ENCODE results near the gene LST1.

LST1 gene

GRCh38 chr6:31609519-31610406 is 23.7 kb downstream of the LST1 start:
- no peaks in the 10 kb centered on the region for H3K36me3 ChIP-seq (ENCODE audit: low read depth)
- DNase-seq (ENCODE audit: low spot score), result no peak
- no peak overlapping the region for H3K27ac ChIP-seq (ENCODE audit: poor library complexity, severe bottlenecking)
- H3K27me3 ChIP-seq (ENCODE audit: insufficient read depth, poor library complexity, severe bottlenecking), result no peaks in the 10 kb centered on the region
- H3K9me3 ChIP-seq (ENCODE audit: severe bottlenecking), result no peaks in the 10 kb centered on the region
- H3K4me3 ChIP-seq (ENCODE audit: severe bottlenecking), result no peak overlapping the region
- H3K4me1 ChIP-seq (ENCODE audit: insufficient read depth, poor library complexity, severe bottlenecking), result no peaks in the 10 kb centered on the region
- ATAC-seq (ENCODE audit: low read depth), result no peak
- no peak for TF ChIP-seq CTCF (IDR thresholded peaks at IDR 0.05; ENCODE audit: poor library complexity, severe bottlenecking)

GRCh38 chr6:31610968-31611367 is 24.9 kb downstream of the LST1 start:
- Histone ChIP-seq H3K27me3 (ENCODE audit: insufficient read depth, poor library complexity, severe bottlenecking) (no peaks in the 10 kb centered on the region), H3K9me3 (ENCODE audit: severe bottlenecking) (no peaks in the 10 kb centered on the region), H3K27ac (ENCODE audit: poor library complexity, severe bottlenecking) (no peak overlapping the region), H3K4me3 (ENCODE audit: severe bottlenecking) (no peak overlapping the region), H3K36me3 (ENCODE audit: low read depth) (no peaks in the 10 kb centered on the region), H3K4me1 (ENCODE audit: insufficient read depth, poor library complexity, severe bottlenecking) (no peaks in the 10 kb centered on the region)
- TF ChIP-seq CTCF (IDR thresholded peaks at IDR 0.05; ENCODE audit: poor library complexity, severe bottlenecking), result no peak
- ATAC-seq (ENCODE audit: low read depth) (no peak), DNase-seq (ENCODE audit: low spot score) (no peak)

DNA sequence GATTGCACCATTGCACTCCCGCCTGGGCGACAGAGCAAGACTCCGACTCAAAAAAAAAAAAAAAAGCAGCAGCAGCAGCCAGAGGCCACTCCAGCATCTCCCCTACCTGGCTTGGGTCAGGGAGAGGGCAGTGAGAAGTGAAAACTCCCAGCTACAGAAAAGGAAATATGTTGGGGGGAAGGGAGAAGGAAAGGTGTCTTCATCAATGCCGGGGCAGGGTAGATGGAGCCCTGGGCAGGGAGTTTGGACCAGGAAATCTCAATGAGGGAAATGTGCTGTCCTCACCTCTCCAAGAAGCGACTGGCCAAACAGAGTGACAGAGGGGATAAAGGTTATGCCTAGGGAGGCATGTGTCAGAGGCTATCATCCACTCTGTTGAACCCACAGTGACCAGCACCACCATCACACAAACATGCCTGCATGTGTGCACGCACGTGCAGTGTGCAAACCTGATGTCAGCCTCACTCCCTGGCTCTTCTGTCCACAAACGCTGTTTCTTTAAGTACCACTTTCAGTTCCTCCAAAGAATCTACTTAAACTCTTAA is 28.1 kb downstream of the LST1 start:
- ATAC-seq (ENCODE audit: low read depth) (no peak), DNase-seq (ENCODE audit: low spot score) (no peak)
- no peaks in the 10 kb centered on the region for H3K36me3 ChIP-seq (ENCODE audit: low read depth)
- H3K4me1 ChIP-seq (ENCODE audit: insufficient read depth, poor library complexity, severe bottlenecking), result no peaks in the 10 kb centered on the region
- H3K4me3 ChIP-seq (ENCODE audit: severe bottlenecking), result no peak overlapping the region
- H3K27me3 ChIP-seq (ENCODE audit: insufficient read depth, poor library complexity, severe bottlenecking), result no peaks in the 10 kb centered on the region
- no peaks in the 10 kb centered on the region for H3K9me3 ChIP-seq (ENCODE audit: severe bottlenecking)
- no peak for TF ChIP-seq CTCF (IDR thresholded peaks at IDR 0.05; ENCODE audit: poor library complexity, severe bottlenecking)
- H3K27ac ChIP-seq (ENCODE audit: poor library complexity, severe bottlenecking), result no peak overlapping the region

DNA sequence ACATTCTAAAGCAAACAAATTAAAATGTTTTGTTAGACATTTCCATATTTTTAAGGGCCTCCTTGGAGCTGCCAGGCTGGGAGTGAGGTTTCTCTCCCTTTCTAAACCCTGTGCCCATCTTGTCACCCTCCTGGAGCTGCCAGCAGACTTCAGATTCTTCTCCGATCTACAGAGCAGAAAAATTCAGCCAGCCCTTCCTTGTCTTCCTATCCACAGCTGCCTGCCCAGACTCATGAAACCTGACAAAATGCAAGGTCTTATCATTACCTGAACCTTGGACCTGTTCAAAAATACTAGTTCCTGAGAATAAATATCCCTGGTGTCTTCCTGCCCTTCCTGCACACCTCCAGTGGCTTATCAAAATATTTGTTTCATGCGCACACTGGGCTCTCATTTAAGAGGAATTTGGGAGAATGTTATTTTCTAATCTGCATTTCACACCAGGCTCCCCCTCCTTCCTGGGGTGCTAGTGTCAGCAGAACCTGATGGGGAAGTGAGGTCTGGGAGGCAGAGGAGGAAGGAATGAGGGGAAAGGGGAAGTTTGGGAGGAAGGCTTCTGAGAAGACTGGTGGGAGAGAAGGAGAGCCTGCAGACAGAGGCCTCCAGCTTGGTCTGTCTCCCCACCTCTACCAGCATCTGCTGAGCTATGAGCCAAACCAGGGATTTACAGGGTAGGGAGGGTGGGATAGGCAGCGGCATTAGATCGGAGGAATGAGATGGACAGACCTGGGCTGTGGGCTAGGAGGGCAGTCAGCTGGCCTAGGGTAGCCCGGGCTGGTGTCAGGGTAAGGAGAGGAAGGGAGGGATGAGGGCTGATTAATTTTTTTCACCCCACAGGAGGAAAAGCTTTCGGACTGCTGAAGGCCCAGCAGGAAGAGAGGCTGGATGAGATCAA is 28.9 kb downstream of the LST1 start, which contains the start of gene AIF1:
AIF1 (plus strand) TSS at position 551 of the 895 bp plus-strand sequence; CDS start at position 647, 96 bp downstream.
- H3K4me1 ChIP-seq (ENCODE audit: insufficient read depth, poor library complexity, severe bottlenecking), result peaks cover 3% of the 10 kb centered on the region
- no peaks in the 10 kb centered on the region for H3K9me3 ChIP-seq (ENCODE audit: severe bottlenecking)
- no peak within 1 kb of the TSS for H3K4me3 ChIP-seq (ENCODE audit: severe bottlenecking)
- DNase-seq (ENCODE audit: low spot score), result no peak
- no peak within 1 kb of the TSS for H3K27ac ChIP-seq (ENCODE audit: poor library complexity, severe bottlenecking)
- H3K27me3 ChIP-seq (ENCODE audit: insufficient read depth, poor library complexity, severe bottlenecking), result no peaks in the 10 kb centered on the region
- H3K36me3 ChIP-seq (ENCODE audit: low read depth), result no peaks in the 10 kb centered on the region
- TF ChIP-seq CTCF (IDR thresholded peaks at IDR 0.05; ENCODE audit: poor library complexity, severe bottlenecking), result no peak
- no peak for ATAC-seq (ENCODE audit: low read depth)
